HPDE6-E6E7 (cell line): ENCODE measurements around the gene PAX8.

Experiments
- DNase-seq: peaks from one replicate; pipeline ENCODE4 v3.0.0; 2011; ENCODE audit warnings: missing footprints; ENCODE audit errors: extremely low spot score

Gene PAX8

GRCh38 chr2:113203901-113204519, 74.7 kb downstream of the PAX8 start:
- peak; percentile 70 for DNase-seq

- no peak for DNase-seq
These were observed 75.5 kb downstream of the PAX8 start for GRCh38 chr2:113203217-113203530.

DNA sequence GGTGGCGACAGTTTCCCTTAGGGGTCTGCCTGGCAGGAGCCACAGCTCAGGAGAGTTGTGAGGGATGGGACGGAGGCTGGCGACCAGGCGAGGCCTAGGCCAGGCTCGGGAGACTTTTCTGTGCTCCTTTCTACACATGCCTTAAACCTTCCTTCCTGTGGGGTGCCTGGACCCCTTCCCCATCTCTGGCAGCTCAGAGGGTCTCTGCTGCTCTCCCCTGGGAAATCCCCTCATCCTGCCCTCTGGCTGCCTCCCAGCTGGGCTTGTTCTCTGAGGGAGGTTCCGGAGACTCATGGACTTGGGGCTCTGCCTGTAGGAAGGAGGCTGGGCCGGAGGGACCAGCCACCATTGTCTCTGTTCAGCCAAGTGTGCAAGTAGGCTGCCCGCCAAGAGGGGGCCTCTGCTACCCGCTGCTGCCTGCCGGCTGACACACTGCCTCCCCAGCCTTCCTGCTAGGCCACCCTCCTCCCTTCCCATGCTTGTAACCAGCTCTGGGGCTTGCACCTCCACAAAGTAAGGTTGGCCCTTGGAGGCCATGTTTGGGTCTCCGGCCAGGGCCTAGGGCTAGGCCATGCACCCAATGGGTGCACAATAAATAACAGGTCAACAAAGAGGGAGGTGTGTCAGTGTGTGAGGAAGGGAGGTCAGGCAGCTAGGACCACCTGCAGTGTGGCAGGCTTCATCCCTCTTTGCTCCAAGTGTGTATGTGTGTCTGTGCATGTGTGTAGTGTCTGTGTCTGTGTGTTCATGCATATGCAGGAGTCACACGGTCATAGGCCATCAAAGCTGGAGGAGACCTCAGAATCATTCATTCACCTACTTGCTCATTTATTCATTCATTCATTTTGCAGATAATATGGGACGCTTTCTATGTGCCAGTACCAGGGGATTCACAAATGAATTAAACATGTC, 76.2 kb downstream of the PAX8 start:
- no peak for DNase-seq

- DNase-seq, result no peak
These were observed 77.0 kb downstream of the PAX8 start for GRCh38 chr2:113201496-113202304.

DNA sequence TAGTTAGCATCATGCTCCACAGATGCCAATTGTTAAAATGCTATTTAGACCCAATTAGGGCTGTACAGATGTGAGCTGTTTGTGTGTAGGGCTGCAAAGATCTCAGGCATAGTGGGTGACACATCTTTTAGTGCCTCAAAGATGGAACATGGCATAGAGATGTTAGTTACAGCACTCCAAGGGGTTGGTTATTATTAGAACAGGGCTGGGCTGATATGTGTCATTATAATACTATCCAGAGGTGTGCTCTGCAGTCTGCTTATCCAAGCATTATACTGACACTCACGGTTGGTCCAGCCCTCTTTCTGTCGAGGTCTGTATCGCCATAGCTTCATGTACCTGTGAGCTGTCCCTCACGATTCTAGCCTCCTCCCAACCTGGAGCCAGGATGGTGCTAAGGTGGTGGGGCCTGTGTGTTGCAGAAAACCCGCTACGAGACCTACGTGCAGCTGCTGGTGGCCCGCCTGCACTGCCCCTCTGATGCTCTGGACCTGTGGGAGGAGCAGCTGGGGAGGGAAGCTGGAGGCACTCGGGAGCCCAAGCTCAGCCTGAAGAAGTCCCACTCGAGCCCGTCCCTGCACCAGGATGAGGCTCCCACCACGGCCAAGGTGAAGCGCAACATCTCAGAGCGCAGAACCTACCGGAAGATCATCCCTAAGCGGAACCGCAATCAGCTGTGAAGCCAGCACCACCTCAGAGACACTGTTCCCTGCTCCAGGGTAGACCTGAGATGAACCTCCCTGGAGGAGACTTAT, 77.8 kb downstream of the PAX8 start:
- DNase-seq, result peak; percentile 33

DNA sequence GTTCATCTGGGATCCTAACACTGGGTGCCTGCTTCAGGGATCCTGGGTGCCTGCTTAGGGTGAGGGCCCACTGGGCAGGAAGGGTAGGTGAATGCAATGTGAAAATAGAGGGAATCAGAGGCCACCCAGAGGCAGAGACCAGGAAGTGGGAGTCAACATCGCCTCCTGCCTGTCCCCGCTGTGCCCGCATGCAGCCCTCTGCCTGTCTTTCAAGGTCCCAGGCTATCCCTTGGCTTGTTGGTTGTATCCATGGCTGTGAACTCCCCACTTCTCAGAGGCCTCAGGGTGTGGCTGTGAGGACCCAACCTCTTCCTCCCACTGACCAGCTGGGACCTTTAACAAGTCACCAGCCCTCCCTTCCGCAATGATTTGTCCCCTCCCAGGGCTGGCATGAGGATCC, 78.5 kb downstream of the PAX8 start:
- DNase-seq, result no peak

DNA sequence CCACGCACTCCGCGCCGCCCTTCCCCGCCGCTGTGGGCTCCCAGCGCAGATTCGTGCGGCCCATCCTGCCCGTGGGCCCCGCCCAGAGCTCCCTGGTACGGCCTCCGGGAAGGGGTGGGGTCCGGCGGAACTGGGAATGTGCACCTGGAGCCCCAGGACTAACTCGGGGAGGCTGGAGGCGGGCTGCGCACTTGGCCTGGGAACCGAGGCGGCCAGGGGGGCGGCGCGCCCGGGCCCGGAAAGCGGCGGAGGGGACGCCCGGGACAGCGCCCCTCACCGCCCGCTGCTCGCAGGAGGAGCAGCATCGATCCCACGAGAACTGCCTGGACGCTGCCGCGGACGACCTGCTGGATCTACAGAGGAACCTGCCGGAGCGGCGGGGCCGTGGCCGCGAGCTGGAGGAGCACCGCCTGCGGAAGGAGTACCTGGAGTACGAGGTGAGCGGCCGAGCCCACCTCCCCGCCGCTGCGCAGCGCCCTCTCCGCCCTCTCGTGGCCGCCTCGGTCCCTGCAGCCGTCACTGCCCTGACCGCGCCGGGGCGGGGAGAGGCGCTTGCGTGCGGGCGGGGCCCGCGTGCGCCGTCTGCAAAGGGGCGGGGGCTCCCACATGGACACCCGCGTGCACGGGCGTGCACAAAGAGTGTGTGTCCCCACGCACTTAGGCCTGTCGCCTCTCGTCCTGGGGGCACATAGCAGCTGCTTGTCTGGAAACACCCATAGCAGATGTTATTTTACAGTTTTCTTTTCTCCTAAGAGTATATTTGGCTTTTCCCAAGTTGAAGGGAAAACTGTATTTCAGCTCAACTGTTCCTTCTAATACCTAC, 79.7 kb downstream of the PAX8 start:
- peak; percentile 88 for DNase-seq

- no peak for DNase-seq
These were observed 80.5 kb downstream of the PAX8 start for GRCh38 chr2:113198048-113198789.

DNA sequence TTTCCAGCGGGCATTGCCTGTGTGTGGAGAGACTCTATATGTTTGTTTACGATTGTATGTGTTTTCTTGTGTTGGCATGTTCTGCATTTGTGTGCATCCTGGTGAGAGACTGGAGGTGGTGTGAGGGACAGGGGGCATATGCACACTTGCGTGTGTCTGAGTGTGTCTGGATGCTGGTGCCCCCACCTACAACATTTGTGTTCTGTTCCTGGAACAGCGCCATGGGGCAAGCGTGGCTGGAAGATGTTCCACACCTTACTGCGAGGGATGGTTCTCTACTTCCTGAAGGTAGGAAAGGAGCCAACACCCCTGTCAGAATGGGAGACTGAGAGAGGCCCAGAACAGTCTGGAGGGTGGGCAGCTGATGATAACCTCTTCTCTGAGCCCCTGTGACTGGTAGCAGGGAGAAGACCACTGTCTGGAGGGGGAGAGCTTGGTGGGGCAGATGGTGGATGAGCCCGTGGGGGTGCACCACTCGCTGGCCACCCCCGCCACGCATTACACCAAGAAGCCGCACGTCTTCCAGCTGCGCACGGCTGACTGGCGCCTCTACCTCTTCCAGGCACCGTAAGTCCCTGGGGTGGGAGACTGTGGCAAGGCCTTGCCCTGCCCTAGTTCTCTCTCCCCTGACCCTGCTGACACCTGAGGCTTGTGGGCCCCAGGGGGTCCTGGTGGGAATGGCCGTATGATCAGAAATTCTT, 81.2 kb downstream of the PAX8 start:
- DNase-seq, result no peak

DNA sequence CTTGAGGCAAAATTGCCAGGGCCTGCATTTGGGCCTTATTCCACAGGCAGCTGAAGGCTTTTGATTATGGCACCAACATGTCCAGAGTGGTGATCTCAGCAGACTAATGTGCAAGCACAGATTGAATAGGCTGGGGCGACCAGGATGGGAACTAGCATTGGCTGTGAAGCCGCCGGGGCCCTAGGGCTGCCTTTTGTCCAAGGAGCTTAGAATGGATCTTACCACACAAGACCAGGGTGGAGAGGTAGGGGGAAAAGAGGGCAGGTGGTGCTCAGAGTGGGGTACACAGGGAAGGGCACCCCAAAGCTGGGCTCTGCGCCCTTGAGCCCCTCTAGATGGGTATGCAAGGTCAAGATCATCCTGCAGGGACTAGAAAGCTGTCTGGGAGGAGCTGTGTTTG, 81.9 kb downstream of the PAX8 start:
- DNase-seq, result no peak

- DNase-seq, result no peak
These were observed 82.7 kb downstream of the PAX8 start for GRCh38 chr2:113195923-113196501.

DNA sequence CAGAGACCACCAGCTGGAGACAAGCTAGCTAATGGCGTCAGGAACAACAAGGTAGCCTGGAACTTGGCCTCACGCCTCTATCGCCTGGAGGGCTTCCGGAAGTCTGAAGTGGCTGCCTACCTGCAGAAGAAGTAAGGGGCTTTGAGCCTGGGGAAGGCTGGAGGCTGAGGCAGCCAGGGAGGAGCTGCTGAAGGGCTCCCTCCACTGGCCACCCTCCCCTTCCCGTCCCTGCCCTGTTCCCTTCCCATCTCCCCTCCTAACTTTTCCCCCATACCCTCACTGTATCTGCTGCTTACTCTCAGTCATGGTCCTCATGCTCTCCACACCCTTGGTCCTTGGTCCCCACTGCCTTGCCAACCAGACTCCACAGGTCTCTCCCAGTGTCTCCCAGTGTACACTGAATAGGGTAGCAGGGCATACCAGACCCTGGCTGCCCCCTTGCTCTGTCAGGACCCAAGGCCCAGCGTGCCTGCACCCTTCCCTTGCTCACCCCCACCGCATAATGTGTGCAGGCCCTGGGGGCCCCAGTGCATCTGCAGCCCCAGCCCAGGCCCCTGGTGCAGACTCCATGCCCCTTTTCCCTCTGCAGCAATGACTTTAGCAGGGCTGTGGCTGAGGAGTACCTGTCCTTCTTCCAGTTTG, 86.1 kb downstream of the PAX8 start:
- no peak for DNase-seq

GRCh38 chr2:113190871-113191270, 87.8 kb downstream of the PAX8 start:
- no peak for DNase-seq

GRCh38 chr2:113187771-113188170, 91.0 kb downstream of the PAX8 start:
- no peak for DNase-seq

GRCh38 chr2:113186433-113186796, 92.3 kb downstream of the PAX8 start:
- DNase-seq, result no peak

DNA sequence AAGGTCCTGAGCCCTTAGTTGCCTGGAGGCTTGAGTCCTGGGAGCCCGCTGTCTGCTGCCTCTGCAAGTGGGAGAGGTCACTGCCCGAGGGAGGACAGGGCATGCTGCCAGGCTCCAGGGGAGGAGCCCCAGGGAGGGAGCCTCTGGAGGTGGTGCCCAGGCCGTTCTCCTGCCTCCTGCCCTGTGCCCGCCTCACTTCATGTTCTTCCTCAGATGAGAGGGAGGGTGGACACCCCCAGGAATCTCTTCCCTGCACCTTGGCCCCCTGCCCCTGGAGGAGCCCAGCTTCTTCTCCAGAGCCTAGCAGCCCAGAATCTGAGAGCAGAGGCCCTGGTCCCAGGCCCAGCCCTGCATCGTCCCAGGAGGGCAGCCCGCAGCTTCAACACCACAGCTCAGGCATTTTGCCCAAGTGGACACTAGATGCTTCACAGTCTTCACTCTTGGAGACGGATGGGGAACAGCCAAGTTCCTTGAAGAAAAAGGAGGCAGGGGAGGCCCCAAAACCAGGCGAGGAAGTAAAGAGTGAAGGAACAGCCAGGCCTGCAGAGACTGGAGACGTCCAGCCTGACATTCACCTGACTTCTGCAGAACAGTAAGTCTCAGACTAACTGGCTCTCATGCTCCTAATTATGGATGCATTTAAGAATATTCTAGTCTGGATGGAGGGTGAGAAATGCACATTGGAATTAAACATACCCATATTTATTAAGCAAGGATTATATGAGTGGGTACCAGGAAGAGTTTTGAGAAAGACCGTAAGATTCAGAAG, 92.9 kb downstream of the PAX8 start:
- DNase-seq, result no peak

- DNase-seq, result no peak
These were observed 94.0 kb downstream of the PAX8 start for GRCh38 chr2:113184531-113185230.
